ENCODE results near the gene PKP4.

- TF ChIP-seq TAF1 (IDR thresholded peaks at IDR 0.05; ENCODE audit: borderline replicate concordance, insufficient read depth, low read length) (no peak), REST (IDR thresholded peaks at IDR 0.05; ENCODE audit: insufficient read depth in 1 of 2, low read depth in 2 of 2, low read length in 2 of 2) (no peak), POLR2AphosphoS5 (IDR thresholded peaks at IDR 0.05; ENCODE audit: low read depth, low read length) (no peak), SIN3A (IDR thresholded peaks at IDR 0.05; ENCODE audit: borderline replicate concordance, insufficient read depth, low read length) (no peak), FOXP2 (optimal IDR thresholded peaks at IDR 0.05; ENCODE audit: borderline replicate concordance, extremely low read depth, extremely low read length, insufficient read depth) (no peak)
These were observed 168.2 kb downstream of the PKP4 start for GRCh38 chr2:158624961-158625360.
